Measurements from ENCODE around the gene ATG101. TPM values are rescaled to one million over a fixed set of nuclear protein-coding genes. Genes with fewer than 3 reads are reported as not detected.

Gene ATG101
- total and polyA plus RNA-seq, 8 donors, result 19.7 to 42.4 (median 25.1) TPM

DNA sequence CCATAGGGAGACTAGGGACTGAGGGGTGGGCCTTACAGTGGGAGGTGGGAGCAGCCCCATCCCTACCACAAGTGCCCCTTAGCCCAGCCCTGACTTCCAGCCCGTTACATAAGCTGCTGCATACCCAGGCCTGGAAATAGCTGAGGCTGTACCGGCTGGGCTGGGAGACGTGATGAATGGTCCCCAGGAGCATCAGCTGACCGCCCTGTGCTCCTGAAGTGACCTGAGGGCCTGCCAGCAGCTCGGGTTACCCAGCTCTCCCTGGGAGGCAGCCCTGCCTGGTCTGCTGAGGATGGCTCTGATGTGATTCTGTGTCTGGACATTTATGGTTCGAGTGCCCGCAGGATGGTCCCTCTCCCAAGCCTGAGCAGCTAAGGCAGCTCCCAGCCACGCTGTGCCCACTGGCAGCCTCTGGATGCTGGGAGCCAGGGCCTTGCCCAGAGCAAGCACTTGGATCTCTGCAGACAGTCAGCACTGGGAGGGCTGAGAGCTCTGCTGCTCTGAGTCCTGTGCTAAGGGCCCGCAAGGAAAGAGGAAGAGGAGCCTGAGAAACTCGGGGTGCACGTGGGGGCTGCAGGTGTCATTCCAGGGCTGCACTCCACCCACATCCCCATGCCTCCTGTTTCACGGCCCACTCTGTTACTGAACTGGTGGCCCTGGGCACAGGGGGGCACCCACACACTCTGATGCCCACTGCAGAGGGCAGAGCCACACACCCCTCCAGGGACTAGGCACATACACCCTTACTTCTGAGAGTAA lies 42.5 kb upstream of the ATG101 start:
- Histone ChIP-seq H3K4me3 (no peak overlapping the region), H3K36me3 (no peaks in the 10 kb centered on the region), H3K27me3 (peaks cover 0 to 12% of the 10 kb centered on the region in 2 donors), H3K4me1 (peaks cover 3 to 47% of the 10 kb centered on the region in 2 donors), H3K9me3 (no peaks in the 10 kb centered on the region), H3K27ac (no peak overlapping the region)
- ATAC-seq (no peak), DNase-seq (peak in 1 of 4 donors; percentile 49)
- no peak for TF ChIP-seq CTCF (IDR thresholded peaks at IDR 0.05)
- intact Hi-C loops (cut with DNase I), result loop anchor here in 1 of 2 donors (2.0 to 10.0 kb wide), 2 partner anchors 56 to 98 kb away; no protein-coding TSS in a partner anchor

DNA sequence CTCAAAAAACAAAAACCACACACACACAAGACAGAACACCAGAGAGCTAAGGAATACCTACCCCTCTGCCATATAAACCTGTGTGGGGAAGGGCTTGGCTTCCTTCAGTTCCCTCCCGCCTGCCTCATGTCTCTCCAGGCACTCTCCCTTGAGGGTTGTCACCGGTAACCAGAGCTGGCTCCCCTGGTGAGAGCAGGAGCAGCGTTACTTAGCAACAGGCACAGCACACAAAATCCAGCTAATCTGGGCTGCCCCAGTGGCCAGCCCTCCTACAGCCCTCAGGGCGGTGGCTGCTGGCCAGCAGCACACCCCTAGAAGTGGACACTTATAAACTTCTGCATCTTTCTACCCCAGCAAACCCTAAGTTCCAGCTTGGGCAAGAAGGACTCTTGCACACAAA lies 40.1 kb upstream of the ATG101 start:
- H3K36me3 ChIP-seq, result no peaks in the 10 kb centered on the region
- no peak overlapping the region for H3K27ac ChIP-seq

DNA sequence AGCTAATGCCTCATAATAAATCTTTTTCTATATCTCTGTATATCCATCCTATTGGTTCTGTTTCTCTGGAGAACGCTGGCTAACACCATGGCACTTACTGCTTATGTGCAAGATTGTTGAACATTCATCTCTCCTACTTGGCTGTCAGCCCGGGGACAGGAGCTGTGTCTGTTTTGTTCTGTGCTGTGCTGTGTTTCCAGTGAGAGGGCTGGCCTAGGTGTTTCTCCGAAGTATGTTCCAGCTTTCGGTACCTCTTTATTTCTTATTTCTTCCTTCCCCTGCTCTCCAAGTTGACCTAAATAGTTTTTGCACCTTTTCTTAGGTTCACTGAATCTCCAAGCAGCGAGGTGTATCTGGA lies 37.4 kb upstream of the ATG101 start:
- ATAC-seq (peak; percentile 49), DNase-seq (peak in 3 of 4 donors; percentile 69 to 89 (median 77))
- H3K27ac ChIP-seq, result peak overlapping the region; percentile 75 to 89
- H3K9me3 ChIP-seq, result no peaks in the 10 kb centered on the region
- H3K36me3 ChIP-seq, result no peaks in the 10 kb centered on the region
- H3K4me3 ChIP-seq, result peak overlapping the region in 1 of 2 donors; percentile 34
- H3K27me3 ChIP-seq, result peaks cover 0 to 23% of the 10 kb centered on the region in 2 donors
- peaks cover 18 to 39% of the 10 kb centered on the region in 2 donors for H3K4me1 ChIP-seq
- TF ChIP-seq CTCF (IDR thresholded peaks at IDR 0.05), result no peak
- intact Hi-C loops (cut with DNase I), result no loop called here

More for the DNA sequence above, 40.1 kb upstream of the ATG101 start:
- TF ChIP-seq CTCF (IDR thresholded peaks at IDR 0.05), result no peak
- intact Hi-C loops (cut with DNase I), result loop anchor here in 1 of 2 donors (10.0 kb wide), 1 partner anchor 95 kb away; no protein-coding TSS in a partner anchor
- no peaks in the 10 kb centered on the region for H3K9me3 ChIP-seq
- H3K27me3 ChIP-seq, result no peaks in the 10 kb centered on the region
- ATAC-seq (peak; percentile 38), DNase-seq (peak in 2 of 4 donors; percentile 80 to 82)
- peaks cover 7 to 38% of the 10 kb centered on the region in 2 donors for H3K4me1 ChIP-seq
- no peak overlapping the region for H3K4me3 ChIP-seq

DNA sequence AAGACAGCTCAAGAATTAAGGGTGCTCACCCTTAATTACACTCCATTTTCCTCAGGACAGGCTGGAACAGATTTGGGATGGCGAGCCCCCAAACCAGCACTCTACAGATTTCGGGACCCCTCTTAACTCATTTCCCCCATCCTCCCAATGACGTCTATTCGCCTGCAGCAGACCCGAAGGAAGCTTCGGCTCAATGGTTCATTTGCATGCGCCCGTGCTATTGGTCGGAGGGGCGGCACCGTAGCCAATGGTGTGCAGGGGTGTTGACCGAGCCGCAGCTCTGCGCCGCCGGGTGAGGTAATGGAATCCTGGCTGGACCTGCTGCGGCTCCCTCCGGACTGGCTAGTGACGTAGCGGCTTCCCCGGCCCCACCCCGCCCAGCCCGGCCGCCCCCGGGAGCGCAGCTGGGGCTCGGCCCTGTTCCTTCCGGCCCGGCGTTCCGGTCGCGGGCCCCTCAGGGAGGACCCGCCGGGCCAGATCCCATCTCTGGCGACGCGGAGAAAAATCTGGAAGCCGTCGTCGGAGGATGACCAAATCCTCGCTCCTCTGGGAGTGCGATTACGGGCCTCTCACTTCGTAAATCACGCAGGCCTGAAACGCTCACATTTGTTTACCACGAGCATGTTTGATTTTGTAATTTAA lies 36.9 kb upstream of the ATG101 start:
- Histone ChIP-seq H3K27me3 (peaks cover 0 to 27% of the 10 kb centered on the region in 2 donors), H3K9me3 (no peaks in the 10 kb centered on the region), H3K4me1 (peaks cover 18 to 44% of the 10 kb centered on the region in 2 donors), H3K27ac (peak overlapping the region; percentile 75 to 89), H3K4me3 (peak overlapping the region; percentile 2 to 34), H3K36me3 (no peaks in the 10 kb centered on the region)
- intact Hi-C loops (cut with DNase I), result no loop called here
- TF ChIP-seq CTCF (IDR thresholded peaks at IDR 0.05), result no peak
- ATAC-seq, result peak; percentile 90
- peak; percentile 92 to 99 (median 98) for DNase-seq
